Stimulated activated CD4-positive, alpha-beta T cell treated with anti-CD3 and anti-CD28 coated beads, Interleukin-2, amount 100 ng/mL, for 4 hours (primary cell): ENCODE data around the gene EYS.

Source experiments
- DNase-seq: peaks from one replicate; pipeline ENCODE4 v3.0.0-alpha.2; 2020; ENCODE audit warnings: low read depth

EYS gene

DNA sequence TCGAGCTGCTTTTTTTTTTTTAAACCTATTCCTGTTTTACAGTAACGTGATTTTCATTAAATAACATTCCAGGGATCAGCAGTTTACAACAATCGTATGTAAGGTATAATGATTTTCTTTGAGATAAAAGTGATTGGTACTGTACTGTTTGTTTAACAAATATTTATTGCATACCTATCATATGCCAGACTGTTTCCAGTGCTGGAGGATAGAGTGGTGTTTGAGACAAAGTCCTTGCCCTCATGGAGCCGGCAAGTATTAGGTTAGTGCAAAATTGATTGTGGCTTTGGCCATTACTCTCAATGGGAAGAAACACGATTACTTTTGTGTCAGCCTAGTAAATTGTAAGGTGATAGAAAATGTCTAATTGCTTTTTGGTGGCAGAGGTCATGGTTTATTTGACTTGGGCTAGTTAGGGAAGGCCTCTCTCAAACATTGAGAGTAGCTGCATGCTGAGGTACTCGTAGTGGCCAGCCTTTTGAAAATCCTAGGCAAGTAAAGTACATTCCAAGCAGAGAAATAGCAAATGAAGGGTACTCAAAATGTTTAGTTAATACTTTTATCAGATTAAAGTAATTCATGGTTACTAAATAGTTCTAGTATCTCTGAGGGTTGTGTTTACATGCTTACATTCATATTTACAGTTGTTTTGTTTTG is 2035.8 kb downstream of the EYS start:
- no peak for DNase-seq
